Stimulated activated CD4-positive, alpha-beta T cell treated with anti-CD3 and anti-CD28 coated beads, Interleukin-1b, Interleukin-23, amount 100 ng/mL, for 4 hours (primary cell): ENCODE measurements around the gene RHBDF1.

Experiments used
- DNase-seq, 2 donors: peaks; one replicate each; pipeline ENCODE4 v3.0.0-alpha.2; 2020; ENCODE audit warnings: low read depth in 2 of 2

RHBDF1 gene

GRCh38 chr16:75580-76501, 3.4 kb upstream of the RHBDF1 start:
- no peak for DNase-seq

- no peak for DNase-seq
These were observed 2.4 kb upstream of the RHBDF1 start for GRCh38 chr16:74747-75334.

- no peak for DNase-seq
These were observed 1.8 kb upstream of the RHBDF1 start for GRCh38 chr16:74051-74746.

- DNase-seq, result no peak
These were observed 660 bp downstream of the RHBDF1 start for GRCh38 chr16:71540-72401.

- DNase-seq, result no peak
These were observed 1.3 kb downstream of the RHBDF1 start for GRCh38 chr16:71210-71539.

GRCh38 chr16:69181-69580, 3.2 kb downstream of the RHBDF1 start:
- DNase-seq, result no peak

- DNase-seq, result no peak
These were observed 4.3 kb downstream of the RHBDF1 start for GRCh38 chr16:67884-68789.

GRCh38 chr16:67183-67791, 5.1 kb downstream of the RHBDF1 start:
- no peak for DNase-seq

- DNase-seq, result no peak
These were observed 5.9 kb downstream of the RHBDF1 start for GRCh38 chr16:66309-67182.

GRCh38 chr16:65745-66144, 6.7 kb downstream of the RHBDF1 start:
- peak; percentile 80 to 81 for DNase-seq

GRCh38 chr16:64914-65255, 7.5 kb downstream of the RHBDF1 start:
- no peak for DNase-seq

GRCh38 chr16:63998-64913, 8.2 kb downstream of the RHBDF1 start:
- DNase-seq, result no peak

- DNase-seq, result no peak
These were observed 9.0 kb downstream of the RHBDF1 start for GRCh38 chr16:63466-63865.

GRCh38 chr16:62968-63391, 9.5 kb downstream of the RHBDF1 start:
- DNase-seq, result no peak

GRCh38 chr16:62283-62967, 10.0 kb downstream of the RHBDF1 start:
- DNase-seq, result no peak

- no peak for DNase-seq
These were observed 10.6 kb downstream of the RHBDF1 start for GRCh38 chr16:61879-62281.

- DNase-seq, result no peak
These were observed 11.2 kb downstream of the RHBDF1 start for GRCh38 chr16:60929-61878.
